HG03469 (cell line): Measurements from ENCODE around the gene TMEM203.

Experiments
- ATAC-seq: cut with Tn5 transposase; IDR thresholded peaks from one replicate; pipeline ENCODE4 v1.9.1; 2021; ENCODE audit warnings: mild to moderate bottlenecking, moderate library complexity, moderate number of reproducible peaks; ENCODE audit not compliant: unreplicated experiment

The TMEM203 gene

DNA sequence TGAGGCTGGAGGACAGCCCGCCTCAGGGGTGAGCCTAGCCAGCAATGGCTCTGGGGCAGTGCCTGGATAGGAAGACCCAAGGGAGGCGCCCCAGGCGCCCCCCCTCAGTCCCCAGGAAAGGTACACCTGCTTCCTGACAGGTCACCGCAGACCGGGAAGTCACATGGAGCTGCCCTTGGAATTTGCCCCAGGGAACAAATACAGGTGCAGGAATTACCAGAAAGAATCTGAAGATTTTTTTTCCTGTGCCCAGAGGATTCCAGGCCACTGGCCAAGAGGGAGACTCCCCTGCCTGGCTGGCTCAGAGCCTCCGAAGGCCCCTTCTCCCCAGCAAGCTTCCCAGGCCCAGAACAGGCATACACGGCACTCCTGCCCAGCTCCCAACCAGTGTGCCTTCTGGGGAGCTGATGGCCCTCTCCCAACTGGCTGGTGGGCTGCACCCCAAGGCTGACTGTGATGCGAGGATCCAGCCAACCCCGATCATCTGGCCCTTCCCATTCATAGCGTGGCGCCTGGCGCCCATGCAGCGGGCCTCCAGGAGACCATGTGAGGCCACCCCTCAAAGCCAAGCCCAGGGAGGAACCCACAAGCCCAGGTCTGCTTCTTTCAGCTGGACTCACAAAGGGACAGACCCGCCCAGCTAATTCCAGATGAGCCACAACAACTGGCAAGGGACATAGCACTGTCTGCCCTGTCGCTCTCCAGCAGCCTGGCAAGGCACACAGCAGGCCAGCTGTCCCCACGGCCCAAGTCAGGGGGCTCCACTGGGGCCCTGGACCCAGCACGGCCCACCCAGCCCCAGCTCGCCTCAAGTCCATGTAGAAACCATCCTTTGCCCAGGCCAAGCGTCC is 7.2 kb downstream of the TMEM203 start:
- no peak for ATAC-seq

DNA sequence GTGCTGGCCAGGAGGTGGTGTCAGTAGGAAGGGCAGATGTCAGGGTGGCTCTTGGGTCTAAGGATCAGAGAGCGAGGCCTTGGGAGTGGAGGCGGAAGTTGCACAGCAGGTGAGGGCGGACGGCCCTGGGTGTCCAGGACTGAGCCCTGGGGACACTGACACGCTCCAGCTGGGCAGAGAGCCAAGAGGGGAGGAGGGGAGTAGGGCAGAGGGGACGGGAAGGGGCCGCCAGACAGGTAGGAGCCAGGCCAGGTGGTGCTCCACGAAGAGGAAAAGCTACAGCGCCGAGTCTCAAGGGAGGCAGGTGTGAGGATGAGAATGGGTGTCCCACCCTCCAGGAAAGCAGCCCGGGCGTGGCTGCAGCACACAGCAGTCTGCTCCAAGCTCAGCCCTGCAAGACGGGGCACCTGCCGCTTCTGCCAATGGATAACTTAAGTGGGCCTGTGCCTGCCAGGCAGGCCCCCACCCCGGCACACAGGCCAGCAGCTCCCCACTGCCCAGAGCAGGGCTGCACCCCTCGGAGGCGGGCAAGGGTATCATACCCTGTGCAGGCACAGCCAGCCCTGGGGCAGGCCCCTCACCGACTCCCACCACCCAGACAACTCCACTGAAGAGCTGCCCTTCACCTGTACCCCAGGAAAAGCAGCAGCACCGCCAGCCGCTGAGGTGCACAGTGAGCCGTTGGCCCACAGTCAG is 9.8 kb downstream of the TMEM203 start:
- ATAC-seq: no peak

DNA sequence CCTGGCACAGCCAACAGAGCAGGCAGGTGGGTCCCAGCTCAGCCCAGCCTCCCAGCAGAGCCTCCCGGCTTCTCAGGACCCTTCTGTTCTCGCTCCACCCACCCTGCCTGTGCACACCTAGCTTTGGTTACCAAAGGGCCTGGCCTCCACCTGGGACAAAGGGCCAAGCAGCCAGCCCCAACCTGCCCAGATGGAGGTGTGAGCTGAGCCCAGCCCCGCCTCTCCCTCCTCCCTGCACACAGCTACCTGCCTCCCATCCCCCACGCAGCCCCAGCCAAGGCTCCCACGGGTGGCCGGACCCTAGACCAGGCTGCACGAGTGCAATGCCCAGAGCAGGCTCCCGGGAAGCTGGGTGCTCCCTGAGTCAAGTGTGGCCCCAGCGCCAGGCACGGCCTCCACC is 10.5 kb downstream of the TMEM203 start:
- ATAC-seq: no peak

DNA sequence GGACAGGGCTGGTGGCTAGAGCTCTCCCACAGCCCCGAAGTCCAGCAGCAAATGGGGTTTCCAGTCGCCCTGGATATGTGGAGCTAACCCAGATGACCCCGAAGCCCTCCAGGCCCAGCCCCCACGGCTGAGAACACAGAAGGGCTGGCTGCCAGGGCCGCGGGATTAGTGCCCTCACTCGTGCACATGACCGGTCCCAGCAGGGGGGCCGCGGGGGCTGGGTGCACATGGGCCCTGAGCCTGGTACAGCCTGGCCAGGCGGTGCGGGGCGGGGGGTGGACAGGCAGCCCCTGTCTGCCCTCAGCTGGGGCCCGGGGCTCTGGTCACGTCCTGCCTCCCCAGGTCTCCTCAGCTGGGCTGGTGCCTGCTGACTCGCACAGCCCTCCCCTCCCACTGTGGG is 11.1 kb downstream of the TMEM203 start:
- no peak for ATAC-seq

DNA sequence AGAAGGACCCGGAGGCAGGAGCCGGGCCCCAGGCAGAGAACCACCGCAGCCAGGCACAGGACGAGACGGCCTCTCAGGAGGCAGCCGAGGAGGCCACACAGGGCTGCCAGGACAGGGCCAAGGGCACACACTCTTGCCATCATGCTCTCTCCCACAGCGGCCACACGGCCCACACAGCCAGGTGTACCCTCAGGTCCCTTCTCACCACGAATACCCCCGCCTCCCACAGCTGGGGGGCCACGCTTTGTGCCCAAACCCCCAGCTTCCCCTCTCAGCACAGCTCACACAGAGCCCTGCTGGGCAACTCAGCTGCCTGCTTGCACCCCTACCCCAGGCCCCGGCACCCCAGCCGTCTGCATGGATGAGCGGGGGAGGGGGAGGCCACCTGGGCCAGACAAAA is 11.7 kb downstream of the TMEM203 start:
- ATAC-seq: no peak

DNA sequence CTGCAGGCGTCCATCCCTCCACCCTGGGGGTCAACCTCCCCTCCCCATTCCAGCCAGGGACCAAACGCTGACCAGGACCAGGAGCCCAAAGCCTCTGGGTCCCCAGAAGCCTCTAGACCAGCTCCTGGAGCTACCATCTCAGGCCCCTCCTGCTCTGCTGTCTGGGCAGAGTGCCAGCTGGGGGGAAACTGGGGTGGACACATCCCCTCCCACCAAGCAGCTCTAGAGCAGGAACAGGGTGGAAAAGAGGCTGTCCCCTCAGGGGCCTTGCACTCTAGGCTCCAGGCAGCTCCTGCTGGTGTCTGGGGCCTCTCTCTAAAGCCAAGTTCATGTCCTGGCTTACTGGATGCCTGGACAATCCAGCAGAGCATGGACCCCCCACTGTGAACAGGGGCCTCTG is 12.6 kb downstream of the TMEM203 start:
- no peak for ATAC-seq

DNA sequence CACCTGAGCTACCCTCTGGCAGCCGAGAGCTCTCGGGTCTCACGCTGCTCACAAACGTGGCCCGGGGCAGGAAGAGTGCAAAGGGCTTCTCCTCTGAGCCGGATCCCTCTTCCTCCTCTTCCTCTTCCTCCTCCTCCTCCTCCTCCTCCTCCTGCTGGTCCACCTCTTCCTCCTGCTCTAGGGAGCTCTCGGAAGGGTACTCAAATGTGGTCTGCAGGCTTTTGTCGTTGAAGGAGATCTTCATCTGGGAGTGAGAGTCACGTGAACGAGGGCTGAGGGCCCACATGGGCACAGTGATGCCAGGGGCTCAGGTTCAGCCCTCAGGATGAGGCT is 13.0 kb downstream of the TMEM203 start:
- ATAC-seq: no peak

DNA sequence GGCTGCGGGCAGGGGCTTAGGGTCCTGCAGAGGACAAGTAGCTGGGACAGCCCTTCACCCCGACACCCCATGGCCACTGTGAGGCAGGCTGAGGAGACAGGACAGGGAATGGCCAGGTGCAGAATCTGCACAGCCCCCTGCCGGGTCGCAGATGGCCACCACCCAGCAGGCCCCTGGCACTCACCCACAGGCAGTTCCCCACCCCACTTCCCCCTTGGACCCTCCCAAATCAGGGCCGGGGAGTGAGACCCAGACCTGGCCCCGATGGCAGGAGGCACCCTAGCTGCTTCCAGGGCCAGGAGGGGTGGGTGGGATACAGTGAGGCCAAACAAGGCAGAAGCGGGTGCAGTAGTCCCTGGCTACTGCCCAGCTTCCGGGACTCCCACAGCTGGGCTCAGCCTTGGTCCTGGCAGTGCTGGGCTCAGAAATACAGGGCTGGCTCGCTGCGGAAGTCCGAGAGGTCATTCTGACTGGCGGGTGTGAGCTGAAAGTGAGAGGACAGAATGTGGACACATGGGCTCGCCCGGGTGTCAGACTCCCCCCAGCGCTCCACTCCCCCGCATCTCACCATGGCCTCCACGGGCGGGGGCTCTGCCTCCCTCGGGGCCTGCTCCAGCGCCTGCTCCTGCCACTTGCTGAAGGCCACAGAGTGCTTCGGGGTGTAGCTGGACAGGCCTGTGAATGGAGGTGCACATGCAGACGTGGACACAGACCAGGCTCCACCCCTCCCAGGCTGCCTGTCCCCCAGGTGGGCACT is 13.6 kb downstream of the TMEM203 start:
- ATAC-seq: no peak

DNA sequence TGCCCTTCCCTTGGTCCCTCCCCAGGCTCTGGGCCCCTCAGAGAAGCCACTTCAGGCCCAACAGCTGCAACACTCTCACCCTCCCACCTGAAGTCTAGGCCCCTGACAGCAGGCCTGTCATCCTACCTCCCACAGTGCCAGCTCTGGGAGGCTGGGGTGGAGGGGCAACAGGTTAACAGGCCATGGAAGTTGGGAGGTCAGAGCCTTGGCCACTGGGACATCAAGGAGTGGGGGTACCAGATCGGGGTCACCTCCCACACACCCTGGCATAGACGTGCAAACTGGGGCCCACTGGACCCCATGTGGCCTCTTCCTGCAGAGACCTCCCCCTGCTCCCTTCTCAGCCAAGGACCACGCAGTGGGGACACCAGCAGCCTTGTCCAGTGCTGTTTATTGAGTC is 14.2 kb downstream of the TMEM203 start:
- no peak for ATAC-seq

DNA sequence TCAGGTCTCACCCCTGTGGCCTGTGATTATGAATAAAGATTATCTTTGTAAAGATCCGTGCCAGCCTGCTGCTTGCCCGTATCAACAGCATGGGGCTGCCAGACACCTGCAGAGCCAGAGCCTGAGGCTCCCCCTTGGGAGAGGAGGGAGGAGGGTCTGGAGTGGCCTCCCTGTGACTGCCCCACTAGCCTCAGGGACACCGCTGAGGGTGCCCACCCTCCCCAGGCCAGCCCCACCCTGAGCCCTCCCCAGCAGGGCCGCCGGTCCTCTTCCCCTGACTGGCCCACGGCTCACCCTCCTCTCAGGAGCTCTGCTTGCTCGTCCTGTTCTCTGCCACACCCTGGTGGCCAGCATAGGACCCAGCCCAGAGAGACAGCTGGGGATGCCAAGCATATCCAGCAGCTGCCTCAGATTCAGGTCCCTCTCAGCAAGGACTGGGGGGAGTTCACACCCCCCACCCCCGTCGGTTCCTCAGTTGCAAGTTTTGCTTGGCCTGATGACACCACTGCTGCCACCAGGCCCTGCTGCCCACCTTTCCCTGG is 15.1 kb downstream of the TMEM203 start:
- ATAC-seq: no peak

DNA sequence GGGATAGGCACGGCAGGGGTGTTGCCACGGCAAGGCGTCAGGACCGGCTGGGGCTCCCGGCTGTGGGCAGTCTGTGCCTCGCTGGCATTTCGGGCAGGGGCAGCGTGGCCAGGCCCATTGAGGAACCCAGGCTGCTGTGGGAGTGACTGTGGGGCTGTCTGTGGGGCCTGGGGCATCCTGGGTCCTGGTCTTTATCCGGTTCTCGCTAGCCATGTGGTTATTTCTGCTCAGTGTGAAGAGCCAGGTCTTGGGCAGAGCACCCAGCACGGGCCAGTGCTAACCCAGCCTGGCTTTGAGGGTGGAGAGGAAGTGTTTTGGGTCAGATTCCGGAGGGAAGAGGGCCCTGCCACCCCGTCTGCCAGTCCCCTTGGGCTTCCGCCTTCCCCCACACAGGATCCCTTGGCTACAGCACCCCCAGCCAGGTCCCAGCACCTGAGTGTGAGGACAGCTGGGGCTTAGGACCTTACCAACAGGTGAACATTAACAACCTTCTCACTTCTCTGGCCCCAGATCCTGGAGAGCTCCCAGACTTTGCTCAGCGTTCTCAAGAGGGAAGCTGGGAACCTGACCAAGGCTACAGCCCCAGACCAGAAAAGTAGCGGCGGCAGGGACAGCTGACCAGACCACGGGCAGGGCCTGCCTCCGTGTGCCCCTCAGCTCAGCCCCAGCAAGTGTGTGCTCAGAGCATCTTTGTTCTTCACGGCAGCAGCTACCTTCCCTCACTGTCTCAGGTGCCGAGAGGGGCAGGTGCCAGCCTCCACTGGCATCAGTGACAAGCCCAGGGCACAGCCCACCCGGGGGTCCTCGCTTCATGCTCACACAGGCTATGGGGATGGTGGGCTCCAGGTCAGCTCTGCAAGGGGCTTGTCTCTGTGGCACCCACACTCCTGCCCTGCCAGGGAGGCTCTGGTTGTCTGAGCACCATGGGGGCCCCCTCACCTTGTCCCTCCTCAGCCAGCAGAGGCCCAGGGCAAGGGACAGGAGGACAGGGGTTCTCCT is 15.9 kb downstream of the TMEM203 start:
- peak; percentile 8 for ATAC-seq

DNA sequence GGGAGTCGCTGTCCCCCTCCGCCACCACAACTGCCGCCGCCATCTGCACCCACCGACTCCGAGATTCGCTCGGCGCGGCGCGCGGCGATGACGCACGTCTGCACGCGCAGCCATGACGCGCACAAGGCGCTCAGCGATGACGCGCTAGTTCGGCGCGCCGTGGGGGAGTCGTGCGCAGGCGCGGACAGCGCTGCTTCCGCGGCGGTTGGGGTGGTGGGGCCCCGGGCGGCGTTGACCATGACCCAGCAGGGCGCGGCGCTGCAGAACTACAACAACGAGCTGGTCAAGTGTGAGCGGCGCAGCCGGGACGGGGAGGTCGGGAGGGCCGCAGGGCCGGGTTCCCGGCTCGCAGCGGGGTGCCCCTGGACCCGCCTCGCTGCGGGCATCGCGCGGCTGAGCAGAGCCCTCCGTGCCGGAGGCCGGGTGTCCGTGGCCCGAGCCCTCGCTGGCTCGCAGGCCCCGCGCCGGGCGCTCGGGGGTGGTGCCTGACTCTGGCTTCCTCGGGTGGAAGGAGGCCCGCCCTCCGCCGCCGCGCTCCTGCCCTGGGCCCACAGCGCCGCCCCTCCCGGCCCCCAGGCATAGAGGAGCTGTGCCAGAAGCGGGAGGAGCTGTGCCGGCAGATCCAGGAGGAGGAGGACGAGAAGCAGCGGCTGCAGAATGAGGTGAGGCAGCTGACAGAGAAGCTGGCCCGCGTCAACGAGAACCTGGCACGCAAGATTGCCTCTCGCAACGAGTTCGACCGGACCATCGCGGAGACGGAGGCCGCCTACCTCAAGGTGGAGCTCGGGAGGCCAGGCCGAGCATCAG is 16.8 kb downstream of the TMEM203 start, which contains the start of the genes ANAPC2 and SSNA1:
TSS of gene ANAPC2 (minus strand) at position 71 of the 807 bp plus-strand sequence. CDS start at position 43, 28 bp downstream.
TSS of gene SSNA1 (plus strand) at position 187 of the 807 bp plus-strand sequence. CDS start at position 238, 51 bp downstream.
- ATAC-seq: peak; percentile 59

DNA sequence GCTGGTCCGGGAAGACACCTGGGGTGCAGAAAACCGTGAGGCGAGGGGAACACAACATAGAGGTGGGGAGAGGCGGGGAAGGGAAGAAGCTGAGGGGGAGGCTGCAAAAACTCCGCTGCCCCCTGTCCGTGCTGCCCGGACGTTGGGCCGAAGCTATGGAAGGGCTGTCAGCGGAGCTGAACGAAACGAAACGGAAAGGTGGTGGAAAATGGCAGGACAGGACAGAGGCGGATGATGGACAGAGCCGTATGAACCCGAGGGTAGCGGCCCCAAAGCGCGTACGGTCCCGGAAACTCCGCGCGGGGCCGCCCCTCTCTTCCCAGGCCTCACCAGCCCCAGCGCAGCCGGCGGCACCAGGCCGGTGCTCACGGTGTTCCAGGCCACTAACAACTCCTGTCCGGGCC is 17.4 kb downstream of the TMEM203 start:
- ATAC-seq: no peak

DNA sequence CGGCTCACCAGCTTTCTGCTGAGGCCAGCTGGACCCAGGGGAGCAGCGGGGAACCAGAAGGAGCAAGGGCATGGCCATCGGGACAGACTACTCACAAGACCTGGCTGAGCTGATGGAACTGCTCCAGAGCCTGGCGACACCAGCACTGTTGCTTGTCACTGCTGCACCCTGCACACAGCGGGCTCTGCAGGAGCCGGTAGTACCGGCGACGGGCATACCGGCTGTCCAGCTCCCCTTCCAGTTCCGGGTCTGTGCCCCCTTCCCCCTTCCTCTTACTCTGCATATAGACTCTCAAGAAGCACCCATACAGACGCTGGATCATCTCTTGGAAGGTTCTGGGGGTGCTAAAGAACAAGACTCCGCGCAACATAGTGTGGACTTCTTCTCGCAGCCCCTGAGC is 18.1 kb downstream of the TMEM203 start:
- no peak for ATAC-seq

DNA sequence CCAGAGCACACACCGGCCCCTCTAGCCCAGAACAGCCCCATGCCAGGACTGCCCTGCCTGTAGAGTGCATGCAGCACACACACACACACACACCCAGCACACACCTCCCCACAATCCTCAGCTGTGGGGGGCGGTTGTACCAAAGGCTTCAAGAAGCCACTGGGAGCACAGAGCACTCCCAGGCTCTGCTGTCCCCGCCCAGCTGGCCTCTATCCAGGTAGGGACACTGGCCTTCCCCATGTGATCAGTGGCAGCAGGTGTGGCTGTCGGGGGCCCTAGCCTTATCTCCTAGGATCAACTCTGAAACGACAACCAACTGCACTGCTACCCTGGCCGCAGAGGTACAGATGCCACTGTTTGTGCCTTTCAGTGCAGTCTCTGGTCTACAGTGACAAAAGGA is 19.1 kb downstream of the TMEM203 start:
- no peak for ATAC-seq

DNA sequence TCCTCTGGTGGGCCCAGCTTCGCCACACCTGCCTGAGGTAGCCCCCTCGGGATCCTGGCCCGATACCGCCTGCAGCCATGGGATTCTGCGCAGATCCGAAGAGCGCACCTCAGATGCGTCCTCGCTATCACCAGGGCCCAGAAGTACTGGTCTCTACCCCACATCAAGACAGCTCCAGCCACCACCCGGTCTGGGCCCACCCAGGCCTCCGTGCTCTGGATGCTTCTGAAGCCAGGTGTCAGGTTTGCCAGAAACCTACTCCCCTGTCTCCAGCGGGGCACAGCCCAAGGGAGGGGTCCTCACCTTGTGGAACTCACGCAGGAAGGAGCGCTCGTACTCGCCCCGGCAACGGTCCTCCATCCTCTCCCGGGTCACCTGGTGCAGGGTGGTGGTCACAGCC is 19.5 kb downstream of the TMEM203 start:
- no peak for ATAC-seq

DNA sequence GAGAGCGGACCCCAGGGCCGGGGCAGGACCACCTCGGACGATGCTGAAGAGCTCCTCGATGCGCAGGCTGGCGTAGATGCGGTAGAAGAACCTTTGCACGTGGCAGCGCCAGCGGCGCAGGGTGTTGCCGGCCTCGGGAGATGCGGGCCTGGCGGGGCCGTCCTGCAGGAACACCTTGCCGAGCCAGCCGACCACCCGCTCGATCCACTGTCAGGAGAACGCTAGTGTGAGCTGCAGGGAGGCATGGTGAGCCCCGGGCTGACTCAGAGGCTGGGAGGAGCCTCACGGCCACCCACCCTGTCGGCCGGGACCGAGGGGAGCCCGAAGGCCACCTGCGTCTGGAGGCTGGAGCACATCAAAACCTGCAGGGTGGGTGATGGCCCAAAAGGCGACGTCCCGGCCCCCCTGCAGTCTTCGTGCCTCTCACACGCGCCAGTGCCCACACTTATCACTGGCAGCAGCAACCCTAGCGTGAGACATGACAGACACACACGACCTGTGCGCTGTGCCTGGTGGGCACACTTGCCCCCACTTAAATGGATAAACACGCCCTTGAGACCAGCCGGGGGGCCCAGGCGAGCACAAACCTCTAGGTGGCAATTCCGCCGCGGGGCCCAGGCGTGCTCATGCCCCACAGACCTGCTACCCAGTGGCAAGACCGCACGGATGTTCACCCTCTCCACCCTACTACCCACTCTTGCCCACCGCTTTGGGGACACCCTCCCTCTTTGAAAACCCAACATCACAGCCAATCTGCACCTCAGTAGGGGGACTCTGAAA is 20.4 kb downstream of the TMEM203 start:
- ATAC-seq: no peak

DNA sequence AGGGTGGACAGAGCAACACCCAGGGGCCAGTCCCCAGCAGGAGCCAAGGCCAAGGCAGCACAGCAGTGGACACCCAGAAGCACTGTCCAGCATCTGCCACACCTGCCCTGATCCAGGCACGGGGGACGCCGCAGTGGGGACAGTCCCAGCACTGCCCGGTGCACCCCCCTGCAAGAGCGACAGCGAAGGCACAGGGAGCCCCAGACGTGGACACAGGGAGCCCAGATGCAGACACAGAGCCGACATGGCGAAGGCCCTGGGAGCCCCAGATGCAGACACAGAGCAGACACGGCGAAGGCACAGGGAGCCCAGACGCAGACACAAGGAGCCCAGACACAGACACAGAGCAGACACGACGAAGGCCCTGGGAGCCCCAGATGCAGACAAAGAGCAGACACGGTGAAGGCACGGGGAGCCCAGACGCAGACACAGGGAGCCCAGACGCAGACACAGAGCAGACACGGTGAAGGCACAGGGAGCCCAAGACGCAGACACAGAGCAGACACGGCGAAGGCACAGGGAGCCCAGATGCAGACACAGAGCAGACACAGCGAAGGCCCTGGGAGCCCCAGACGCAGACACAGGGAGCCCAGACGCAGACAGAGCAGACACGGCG is 21.4 kb downstream of the TMEM203 start:
- ATAC-seq: no peak
